ENCODE data around the gene KIF2C. TPM values are rescaled to one million over a fixed set of nuclear protein-coding genes. Genes with fewer than 3 reads are reported as not detected.

KIF2C gene
- total RNA-seq, 1 experiment from 2014 or later: 92.6 TPM

DNA sequence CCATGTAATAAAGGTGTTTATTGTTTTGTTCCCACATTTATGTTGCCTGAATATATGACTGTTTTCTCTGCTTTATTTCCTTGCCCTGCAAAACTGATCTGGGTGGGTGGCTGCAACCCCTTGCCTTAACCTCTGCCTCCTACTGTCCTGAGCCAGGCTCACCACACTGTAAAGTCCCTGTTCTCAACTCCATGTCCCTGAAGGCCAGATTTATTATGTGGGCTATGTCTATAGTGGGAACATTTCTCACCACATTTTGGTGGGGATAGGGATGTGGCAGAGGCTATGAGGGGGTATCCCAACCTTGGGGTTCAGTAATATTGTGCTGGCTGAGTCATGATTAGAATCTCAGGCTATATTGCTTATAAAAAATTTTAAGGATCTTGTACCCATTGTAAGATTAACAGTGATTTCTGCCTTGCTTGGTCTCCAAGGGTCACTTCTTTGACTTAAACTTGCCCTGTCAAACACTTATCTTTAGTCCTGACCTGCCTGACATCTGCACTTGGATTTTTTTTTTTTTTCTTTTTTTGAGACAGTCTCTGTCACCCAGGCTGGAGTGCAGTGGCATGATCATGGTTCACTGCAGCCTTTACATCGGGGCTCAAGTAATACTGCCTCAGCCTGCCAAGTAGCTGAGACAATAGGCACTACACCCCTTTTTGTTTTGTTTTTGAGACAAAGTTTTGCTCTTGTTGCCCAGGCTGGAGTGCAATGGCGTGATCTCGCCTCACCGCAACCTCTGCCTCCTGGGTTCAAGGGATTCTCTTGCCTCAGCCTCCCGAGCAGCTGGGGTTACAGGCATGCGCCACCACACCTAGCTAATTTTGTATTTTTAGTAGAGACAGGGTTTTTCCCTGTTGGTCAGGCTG is 39.3 kb downstream of the KIF2C start:
- Histone ChIP-seq H3K9me3 (ENCODE audit: control insufficient read depth in 1 of 2, insufficient read depth in 1 of 2, low read depth in 1 of 2, low read length in 2 of 2) (no peaks in the 10 kb centered on the region), H3K27me3 (ENCODE audit: insufficient read depth, low read length) (no peaks in the 10 kb centered on the region), H3K79me2 (ENCODE audit: insufficient read depth, low read length) (peaks cover 43% of the 10 kb centered on the region), H3K27ac (ENCODE audit: low read depth, low read length) (no peak overlapping the region; the same call in 1 of the 2 replicates), H3K4me1 (ENCODE audit: control insufficient read depth in 1 of 2, insufficient read depth in 2 of 2, low read length in 2 of 2) (peaks cover 10 to 24% of the 10 kb centered on the region in 2 experiments), H3K4me2 (ENCODE audit: low read length) (no peak overlapping the region), H3K4me3 (replicated peaks in 1 of 2; ENCODE audit: low read depth in 1 of 2, low read length in 2 of 2) (no peak overlapping the region), H4K20me1 (ENCODE audit: insufficient read depth) (peaks cover 18% of the 10 kb centered on the region; the same call in 1 of the 2 replicates), H2AFZ (ENCODE audit: low read depth, low read length, poor library complexity, severe bottlenecking) (no peak overlapping the region), H3K36me3 (ENCODE audit: control insufficient read depth in 1 of 2, insufficient read depth in 2 of 2, low read length in 2 of 2) (peaks cover 28 to 49% of the 10 kb centered on the region in 2 experiments), H3K9me2 (ENCODE audit: insufficient read depth) (no peaks in the 10 kb centered on the region), H3K9ac (ENCODE audit: low read length) (no peak overlapping the region)
- RAD21 ChIA-PET (ENCODE audit: low non-redundant PET in 1 of 2, low total read pairs in 2 of 2, uncharacterized antibody in 2 of 2, unreplicated experiment in 2 of 2): no interaction called here
- POLR2A ChIA-PET: interaction anchor here (0.9 kb wide), 1 partner anchor 58 kb away, joined by 5 read pairs; no protein-coding TSS in a partner anchor
- BruUV-seq (replicated peaks): no TSS peak
- ATAC-seq: no peak
- no peak for TF ChIP-seq EZH2 (IDR thresholded peaks at IDR 0.05)
- TF ChIP-seq, protein P1, sequence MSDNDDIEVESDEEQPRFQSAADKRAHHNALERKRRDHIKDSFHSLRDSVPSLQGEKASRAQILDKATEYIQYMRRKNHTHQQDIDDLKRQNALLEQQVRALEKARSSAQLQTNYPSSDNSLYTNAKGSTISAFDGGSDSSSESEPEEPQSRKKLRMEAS (IDR thresholded peaks at IDR 0.05): 0 out of 2 replicates have a peak, but pooled peaks have one; percentile 10
- TF ChIP-seq FOSL1 (IDR thresholded peaks at IDR 0.05; ENCODE audit: low read depth): no peak
- TF ChIP-seq SRF (IDR thresholded peaks at IDR 0.05; ENCODE audit: low read depth): no peak
- CTCF ChIA-PET: interaction anchor here (0.8 kb wide), 1 partner anchor 9 kb away, joined by 3 read pairs; the partner anchor contains the start of gene BEST4
- DNase-seq (ENCODE audit: low read depth, low spot score): no peak
- intact Hi-C loops (cut with micrococcal nuclease): no loop called here

DNA sequence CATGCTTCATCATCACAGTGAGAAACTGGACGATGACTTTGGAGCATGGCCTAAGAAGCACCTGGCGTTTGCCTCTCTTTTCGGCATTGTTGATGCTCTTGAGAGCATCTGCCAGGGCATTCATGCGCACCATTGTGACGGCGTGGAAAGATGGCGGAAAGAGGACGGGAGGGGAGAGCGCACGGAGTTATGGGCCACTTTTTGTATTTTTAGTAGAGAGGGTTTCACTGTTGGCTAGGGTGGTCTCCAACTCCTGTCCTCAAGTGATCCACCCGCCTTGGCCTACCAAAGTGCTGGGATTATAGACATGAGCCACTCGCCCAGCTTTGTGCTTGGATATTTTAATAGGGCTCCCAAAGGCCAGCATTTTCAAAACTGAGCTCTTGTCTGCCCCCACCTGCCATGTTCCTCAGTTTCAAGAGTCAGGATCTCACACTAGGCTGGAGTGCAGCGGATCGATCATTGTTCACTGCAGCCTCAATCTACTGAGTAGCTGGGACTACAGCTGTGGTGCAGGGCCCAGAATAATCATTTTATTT is 41.0 kb downstream of the KIF2C start:
- no peak for TF ChIP-seq CEBPB (IDR thresholded peaks at IDR 0.05; ENCODE audit: low read depth)
- peak; percentile 51 for TF ChIP-seq POLR2AphosphoS5 (IDR thresholded peaks at IDR 0.05; ENCODE audit: low read depth, low read length)
- no peak for TF ChIP-seq EZH2 (IDR thresholded peaks at IDR 0.05)
- TF ChIP-seq SRF (IDR thresholded peaks at IDR 0.05; ENCODE audit: low read depth): no peak

More for the DNA sequence above, 41.0 kb downstream of the KIF2C start:
- ChIA-PET CTCF (interaction anchor here (0.6 to 1.1 kb wide), 3 partner anchors 13 to 232 kb away, joined by 3 to 4 read pairs (median 4); no protein-coding TSS in a partner anchor), POLR2A (interaction anchor here (0.8 to 2.0 kb wide), 7 partner anchors 10 to 59 kb away, joined by 3 to 13 read pairs (median 5); partner anchors contain the start of gene PLK3), RAD21 (ENCODE audit: low non-redundant PET in 1 of 2, low total read pairs in 2 of 2, uncharacterized antibody in 2 of 2, unreplicated experiment in 2 of 2) (interaction anchor here in 1 of 2 experiments (1.1 kb wide), 1 partner anchor 13 kb away, joined by 3 read pairs; no protein-coding TSS in a partner anchor)
- no peak overlapping the region for H3K4me2 ChIP-seq (ENCODE audit: low read length)
- H2AFZ ChIP-seq (ENCODE audit: low read depth, low read length, poor library complexity, severe bottlenecking): no peak overlapping the region
- H3K27me3 ChIP-seq (ENCODE audit: insufficient read depth, low read length): no peaks in the 10 kb centered on the region
- peaks cover 18% of the 10 kb centered on the region; the same call in 1 of the 2 replicates for H4K20me1 ChIP-seq (ENCODE audit: insufficient read depth)
- H3K27ac ChIP-seq (ENCODE audit: low read depth, low read length): no peak overlapping the region
- DNase-seq (ENCODE audit: low read depth, low spot score) (no peak), ATAC-seq (peak; percentile 28)
- H3K4me1 ChIP-seq (ENCODE audit: control insufficient read depth in 1 of 2, insufficient read depth in 2 of 2, low read length in 2 of 2): peaks cover 10 to 19% of the 10 kb centered on the region in 2 experiments
- no peak overlapping the region for H3K4me3 ChIP-seq (replicated peaks in 1 of 2; ENCODE audit: low read depth in 1 of 2, low read length in 2 of 2)
- H3K9me3 ChIP-seq (ENCODE audit: control insufficient read depth in 1 of 2, insufficient read depth in 1 of 2, low read depth in 1 of 2, low read length in 2 of 2): no peaks in the 10 kb centered on the region
- H3K9me2 ChIP-seq (ENCODE audit: insufficient read depth): no peaks in the 10 kb centered on the region
- intact Hi-C loops (cut with micrococcal nuclease): no loop called here
- BruUV-seq (replicated peaks): no TSS peak
- H3K36me3 ChIP-seq (ENCODE audit: control insufficient read depth in 1 of 2, insufficient read depth in 2 of 2, low read length in 2 of 2): peaks cover 28 to 49% of the 10 kb centered on the region in 2 experiments
- no peak overlapping the region for H3K9ac ChIP-seq (ENCODE audit: low read length)
- peaks cover 34% of the 10 kb centered on the region for H3K79me2 ChIP-seq (ENCODE audit: insufficient read depth, low read length)
